ENCODE data around the gene EMX1.

The EMX1 gene

DNA sequence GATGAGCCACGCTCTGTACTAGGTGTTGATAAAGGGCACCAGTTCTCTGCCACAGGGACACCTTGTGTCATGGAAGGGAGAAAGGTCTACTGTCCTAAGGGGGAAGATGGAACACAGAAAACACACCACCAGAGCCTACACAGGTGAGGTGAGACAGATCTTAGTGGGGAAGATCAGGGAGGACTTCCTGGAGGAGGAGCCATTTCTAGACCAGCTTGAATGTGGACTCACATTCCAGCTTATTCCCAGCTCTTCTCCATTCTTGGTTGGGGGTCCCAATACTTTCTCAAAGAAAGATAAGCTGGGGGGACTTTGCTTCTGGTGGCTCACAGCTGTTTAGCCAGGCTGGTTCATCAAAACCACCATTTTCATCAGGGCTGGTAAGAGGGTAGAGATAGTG, 36.2 kb downstream of the EMX1 start:
- in situ Hi-C loops (cut with HindIII; ENCODE audit: low sequenced_read_pairs) = no loop called here
- TF ChIP-seq CTCF (IDR thresholded peaks at IDR 0.05; ENCODE audit: low read depth, low read length) = no peak
- H3K4me3 ChIP-seq (ENCODE audit: low read depth, low read length) = no peak overlapping the region
- no peak for DNase-seq (ENCODE audit: low read depth, low spot score)

- H3K4me3 ChIP-seq (ENCODE audit: low read depth, low read length) = no peak overlapping the region
- no peak for TF ChIP-seq CTCF (IDR thresholded peaks at IDR 0.05; ENCODE audit: low read depth, low read length)
- DNase-seq (ENCODE audit: low read depth, low spot score) = no peak
- in situ Hi-C loops (cut with HindIII; ENCODE audit: low sequenced_read_pairs) = no loop called here
These were observed 36.7 kb downstream of the EMX1 start for GRCh38 chr2:72953976-72954375.

DNA sequence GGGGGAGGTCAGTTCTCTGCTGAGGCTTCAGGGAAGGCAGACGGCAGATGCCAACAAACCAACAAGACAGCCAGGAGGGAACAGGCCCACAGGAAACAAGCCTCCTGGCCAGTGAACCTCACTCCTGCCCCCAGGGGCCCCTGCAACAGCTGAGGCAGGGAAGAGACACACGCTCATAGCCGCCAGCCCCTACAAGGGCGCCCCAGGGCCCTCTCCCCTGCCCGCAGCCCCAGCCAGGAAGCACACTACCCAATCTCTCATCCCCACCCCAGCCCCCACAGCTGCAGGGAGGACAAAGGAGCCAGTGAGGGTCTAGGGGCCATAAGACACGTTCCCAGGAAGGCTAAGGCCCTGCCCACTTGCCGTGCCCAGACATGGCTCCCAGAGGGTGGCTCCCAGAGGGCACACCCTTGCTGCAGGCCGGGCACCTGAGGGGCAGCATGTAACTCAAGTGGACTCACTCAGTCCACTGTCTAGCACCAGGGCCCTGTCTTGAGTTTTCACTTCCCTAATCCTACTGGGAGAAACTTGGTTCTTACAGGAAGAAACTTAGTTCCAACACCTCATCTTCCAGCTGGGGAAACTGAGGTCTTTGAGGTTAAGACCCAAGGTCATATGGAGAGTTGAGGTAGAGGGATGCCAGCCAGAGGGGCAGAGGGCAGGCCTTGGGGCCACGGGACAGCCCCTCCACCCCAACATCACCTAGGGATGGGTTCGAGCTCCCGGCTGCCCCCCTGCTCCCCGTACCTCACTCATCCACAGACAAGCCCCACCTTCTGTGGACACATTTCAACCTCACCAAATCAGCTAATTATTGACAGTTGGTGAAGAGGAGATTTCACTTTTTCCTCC, 37.3 kb downstream of the EMX1 start:
- no peak overlapping the region for H3K4me3 ChIP-seq (ENCODE audit: low read depth, low read length)
- in situ Hi-C loops (cut with HindIII; ENCODE audit: low sequenced_read_pairs) = no loop called here
- no peak for DNase-seq (ENCODE audit: low read depth, low spot score)
- TF ChIP-seq CTCF (IDR thresholded peaks at IDR 0.05; ENCODE audit: low read depth, low read length) = no peak

GRCh38 chr2:72955228-72956049, 38.1 kb downstream of the EMX1 start:
- in situ Hi-C loops (cut with HindIII; ENCODE audit: low sequenced_read_pairs) = no loop called here

DNA sequence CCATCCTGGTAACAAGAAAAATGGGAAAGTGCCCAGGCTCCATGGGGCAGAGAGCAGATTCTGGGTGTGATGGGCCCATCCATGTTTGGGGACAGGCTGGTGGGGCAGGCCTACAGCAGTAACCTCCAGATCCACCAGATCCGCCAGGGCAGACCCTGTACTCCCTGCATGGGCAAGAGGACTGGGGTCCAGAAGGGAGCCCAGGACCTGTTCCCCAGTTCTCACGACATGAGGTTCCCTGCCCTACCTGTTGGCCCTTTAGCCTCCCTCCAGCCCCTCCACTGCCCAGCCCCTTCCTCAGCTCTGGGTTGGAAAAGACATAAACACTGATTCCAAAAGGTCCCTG, 38.7 kb downstream of the EMX1 start:
- no peak for DNase-seq (ENCODE audit: low read depth, low spot score)
- no peak for TF ChIP-seq CTCF (IDR thresholded peaks at IDR 0.05; ENCODE audit: low read depth, low read length)
- no peak overlapping the region for H3K4me3 ChIP-seq (ENCODE audit: low read depth, low read length)
- in situ Hi-C loops (cut with HindIII; ENCODE audit: low sequenced_read_pairs) = no loop called here

More at GRCh38 chr2:72955228-72956049, 38.1 kb downstream of the EMX1 start:
- H3K4me3 ChIP-seq (ENCODE audit: low read depth, low read length) = no peak overlapping the region
- DNase-seq (ENCODE audit: low read depth, low spot score) = no peak
- no peak for TF ChIP-seq CTCF (IDR thresholded peaks at IDR 0.05; ENCODE audit: low read depth, low read length)

- no peak for TF ChIP-seq CTCF (IDR thresholded peaks at IDR 0.05; ENCODE audit: low read depth, low read length)
- no peak for DNase-seq (ENCODE audit: low read depth, low spot score)
- in situ Hi-C loops (cut with HindIII; ENCODE audit: low sequenced_read_pairs) = no loop called here
- no peak overlapping the region for H3K4me3 ChIP-seq (ENCODE audit: low read depth, low read length)
These were observed 39.6 kb downstream of the EMX1 start for GRCh38 chr2:72956936-72957335.

All from astrocyte of the spinal cord (primary cell).